Measurements from ENCODE around the gene CREB5. TPM values are rescaled to one million over a fixed set of nuclear protein-coding genes. Genes with fewer than 3 reads are reported as not detected.

The CREB5 gene
- polyA plus RNA-seq, 1 experiment = 3.9 TPM

DNA sequence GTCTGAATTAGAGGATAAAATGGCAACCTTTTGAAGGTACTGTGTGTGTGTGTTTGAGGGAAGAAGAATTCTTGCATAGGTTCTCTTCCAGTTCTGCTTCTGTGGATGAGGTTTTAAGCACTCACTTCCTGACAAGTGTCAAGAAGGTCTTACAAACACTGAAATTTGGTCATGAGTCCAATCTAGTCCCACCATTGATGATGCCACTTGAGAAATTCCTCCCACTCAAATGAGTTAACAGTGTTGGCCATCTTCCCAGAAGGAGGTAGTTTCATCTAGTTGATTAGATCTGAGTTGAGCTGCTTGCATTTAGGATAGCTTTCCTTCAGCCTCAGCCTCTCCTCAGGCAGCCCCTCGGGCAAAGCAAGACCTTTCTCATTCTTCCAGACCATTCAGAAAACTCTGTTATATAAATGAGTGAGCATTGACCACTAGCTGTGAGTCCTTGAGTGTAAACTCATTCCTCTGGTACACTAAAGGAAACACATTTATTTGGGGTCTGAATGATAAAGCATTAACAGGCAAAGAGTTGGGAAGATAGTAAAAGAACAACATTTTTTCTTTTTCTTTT lies 356.3 kb downstream of the CREB5 start:
- POLR2A ChIA-PET = no interaction called here
- CTCF ChIA-PET = no interaction called here
- Histone ChIP-seq H3K4me3 (ENCODE audit: low read depth, low read length) (no peak overlapping the region), H3K36me3 (ENCODE audit: control insufficient read depth, insufficient read depth, low read length) (no peaks in the 10 kb centered on the region), H3K27me3 (ENCODE audit: control insufficient read depth, insufficient read depth, low read length) (no peaks in the 10 kb centered on the region)
- TF ChIP-seq, protein P1, sequence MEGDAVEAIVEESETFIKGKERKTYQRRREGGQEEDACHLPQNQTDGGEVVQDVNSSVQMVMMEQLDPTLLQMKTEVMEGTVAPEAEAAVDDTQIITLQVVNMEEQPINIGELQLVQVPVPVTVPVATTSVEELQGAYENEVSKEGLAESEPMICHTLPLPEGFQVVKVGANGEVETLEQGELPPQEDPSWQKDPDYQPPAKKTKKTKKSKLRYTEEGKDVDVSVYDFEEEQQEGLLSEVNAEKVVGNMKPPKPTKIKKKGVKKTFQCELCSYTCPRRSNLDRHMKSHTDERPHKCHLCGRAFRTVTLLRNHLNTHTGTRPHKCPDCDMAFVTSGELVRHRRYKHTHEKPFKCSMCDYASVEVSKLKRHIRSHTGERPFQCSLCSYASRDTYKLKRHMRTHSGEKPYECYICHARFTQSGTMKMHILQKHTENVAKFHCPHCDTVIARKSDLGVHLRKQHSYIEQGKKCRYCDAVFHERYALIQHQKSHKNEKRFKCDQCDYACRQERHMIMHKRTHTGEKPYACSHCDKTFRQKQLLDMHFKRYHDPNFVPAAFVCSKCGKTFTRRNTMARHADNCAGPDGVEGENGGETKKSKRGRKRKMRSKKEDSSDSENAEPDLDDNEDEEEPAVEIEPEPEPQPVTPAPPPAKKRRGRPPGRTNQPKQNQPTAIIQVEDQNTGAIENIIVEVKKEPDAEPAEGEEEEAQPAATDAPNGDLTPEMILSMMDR (IDR thresholded peaks at IDR 0.05; ENCODE audit: insufficient read depth, low read depth, low read length) = no peak
- no peak for DNase-seq (ENCODE audit: low read depth)

GRCh38 chr7:28771906-28772622 lies 359.7 kb downstream of the CREB5 start:
- Histone ChIP-seq H3K4me3 (ENCODE audit: low read depth, low read length) (no peak overlapping the region), H3K36me3 (ENCODE audit: control insufficient read depth, insufficient read depth, low read length) (no peaks in the 10 kb centered on the region), H3K27me3 (ENCODE audit: control insufficient read depth, insufficient read depth, low read length) (no peaks in the 10 kb centered on the region)
- TF ChIP-seq, protein P1 (IDR thresholded peaks at IDR 0.05; ENCODE audit: insufficient read depth, low read depth, low read length) = no peak
- CTCF ChIA-PET = no interaction called here
- no peak for DNase-seq (ENCODE audit: low read depth)
- POLR2A ChIA-PET = no interaction called here

GRCh38 chr7:28773423-28774145 lies 361.3 kb downstream of the CREB5 start:
- H3K4me3 ChIP-seq (ENCODE audit: low read depth, low read length) = no peak overlapping the region
- ChIA-PET CTCF (interaction anchor here (1.4 to 2.1 kb wide), 3 partner anchors 11 to 61 kb away, joined by 3 to 5 read pairs (median 4); no protein-coding TSS in a partner anchor), POLR2A (no interaction called here)
- no peak for DNase-seq (ENCODE audit: low read depth)
- TF ChIP-seq, protein P1 (IDR thresholded peaks at IDR 0.05; ENCODE audit: insufficient read depth, low read depth, low read length) = no peak
- H3K27me3 ChIP-seq (ENCODE audit: control insufficient read depth, insufficient read depth, low read length) = no peaks in the 10 kb centered on the region
- H3K36me3 ChIP-seq (ENCODE audit: control insufficient read depth, insufficient read depth, low read length) = no peaks in the 10 kb centered on the region

- Histone ChIP-seq H3K36me3 (ENCODE audit: control insufficient read depth, insufficient read depth, low read length) (no peaks in the 10 kb centered on the region), H3K4me3 (ENCODE audit: low read depth, low read length) (no peak overlapping the region), H3K27me3 (ENCODE audit: control insufficient read depth, insufficient read depth, low read length) (no peaks in the 10 kb centered on the region)
- DNase-seq (ENCODE audit: low read depth) = no peak
- TF ChIP-seq, protein P1 (IDR thresholded peaks at IDR 0.05; ENCODE audit: insufficient read depth, low read depth, low read length) = no peak
- ChIA-PET POLR2A (no interaction called here), CTCF (interaction anchor here (1.4 to 2.1 kb wide), 3 partner anchors 10 to 60 kb away, joined by 3 to 5 read pairs (median 4); no protein-coding TSS in a partner anchor)
Measured at GRCh38 chr7:28774261-28774988, 362.1 kb downstream of the CREB5 start.

Data from BJ (cell line).